MM.1S (cell line): ENCODE data around the gene NXN.
"Not testable (repeated sequence)": the region's sequence is repeated elsewhere in the genome, so short reads cannot be mapped to it uniquely, and the experiment has no call there.

Experiments
- DNase-seq: peaks from one replicate; pipeline ENCODE4 v3.0.0-alpha.2; 2015
- H2AFZ ChIP-seq: fragments of 300-600 bp; sonication (generic); 2 replicates; pipeline ENCODE4 v1.6.0; 2016; ENCODE audit warnings: antibody characterized with exemption, low read length
- H3F3A ChIP-seq: fragments of 300-600 bp; sonication (generic); 2 replicates; pipeline ENCODE4 v1.6.1; 2016; ENCODE audit warnings: mild to moderate bottlenecking, antibody characterized with exemption, low read length, moderate library complexity, mixed read lengths; ENCODE audit not compliant: insufficient read depth
- H3K27ac ChIP-seq: fragments of 300-600 bp; sonication (generic); 2 replicates; pipeline ENCODE4 v1.5.1; 2016; ENCODE audit warnings: mild to moderate bottlenecking, low read length
- H3K27me3 ChIP-seq: fragments of 300-600 bp; sonication (generic); replicated peaks from 2 replicates; pipeline ENCODE4 v1.6.0; 2016; ENCODE audit warnings: low read length; ENCODE audit not compliant: insufficient read depth
- H3K36me3 ChIP-seq: fragments of 300-600 bp; sonication (generic); replicated peaks from 2 replicates; pipeline ENCODE4 v1.6.1; 2016; ENCODE audit warnings: mild to moderate bottlenecking, low read length, mixed read lengths; ENCODE audit not compliant: insufficient read depth
- H3K4me1 ChIP-seq: fragments of 300-600 bp; sonication (generic); 2 replicates; pipeline ENCODE4 v1.6.1; 2016; ENCODE audit warnings: low read length, mixed read lengths
- H3K4me2 ChIP-seq: fragments of 300-600 bp; sonication (generic); 2 replicates; pipeline ENCODE4 v1.6.0; 2016; ENCODE audit warnings: low read depth, low read length
- H3K4me3 ChIP-seq: fragments of 300-600 bp; sonication (generic); 2 replicates; pipeline ENCODE4 v1.5.1; 2016; ENCODE audit warnings: low read length, mixed read lengths
- H3K79me2 ChIP-seq: fragments of 300-600 bp; sonication (generic); 2 replicates; pipeline ENCODE4 v1.6.1; 2016; ENCODE audit warnings: mixed run types, low read length, mixed read lengths
- H3K9ac ChIP-seq: fragments of 300-600 bp; sonication (generic); 2 replicates; pipeline ENCODE4 v1.6.1; 2016; ENCODE audit warnings: low read length, mixed read lengths
- H3K9me2 ChIP-seq: fragments of 300-600 bp; sonication (generic); replicated peaks from 2 replicates; pipeline ENCODE4 v1.6.1; 2016; ENCODE audit warnings: mild to moderate bottlenecking, low read length, mixed read lengths; ENCODE audit not compliant: insufficient read depth
- H3K9me3 ChIP-seq: fragments of 300-600 bp; sonication (generic); replicated peaks from 2 replicates; pipeline ENCODE4 v1.6.1; 2016; ENCODE audit warnings: mild to moderate bottlenecking, low read length, mixed read lengths; ENCODE audit not compliant: insufficient read depth
- H4K20me1 ChIP-seq: fragments of 300-600 bp; sonication (generic); 2 replicates; pipeline ENCODE4 v1.6.1; 2016; ENCODE audit warnings: mild to moderate bottlenecking, low read length, moderate library complexity, mixed read lengths; ENCODE audit not compliant: insufficient read depth
- CTCF ChIP-seq: fragments of 300-600 bp; sonication (generic); IDR thresholded peaks from 2 replicates; pipeline ENCODE4 v1.5.1; 2016; ENCODE audit warnings: antibody characterized with exemption, low read length, mixed read lengths
- EZH2 ChIP-seq: fragments of 300-600 bp; sonication (generic); optimal IDR thresholded peaks from 2 replicates; pipeline ENCODE3; 2017; ENCODE audit warnings: low read depth, mild to moderate bottlenecking, antibody characterized with exemption, low read length, mixed read lengths
- EZH2phosphoT487 ChIP-seq: fragments of 300-600 bp; sonication (generic); IDR thresholded peaks from 2 replicates; pipeline ENCODE4 v1.6.1; 2018; ENCODE audit warnings: antibody characterized with exemption, low read length

The NXN gene

GRCh38 chr17:791829-792228, 187.7 kb downstream of the NXN start:
- Histone ChIP-seq H2AFZ (no peak overlapping the region), H3K9ac (no peak overlapping the region), H3K4me1 (no peaks in the 10 kb centered on the region), H4K20me1 (no peaks in the 10 kb centered on the region), H3K4me3 (no peak overlapping the region), H3K27me3 (0 out of 2 replicates have a peak, but pooled peaks cover under 1% of the 10 kb centered on the region), H3K36me3 (peaks cover 13% of the 10 kb centered on the region; the same call in 1 of the 2 replicates), H3K4me2 (no peak overlapping the region), H3K9me3 (no peaks in the 10 kb centered on the region), H3K79me2 (no peaks in the 10 kb centered on the region), H3F3A (no peaks in the 10 kb centered on the region), H3K9me2 (no peaks in the 10 kb centered on the region), H3K27ac (no peak overlapping the region)
- DNase-seq: no peak
- TF ChIP-seq EZH2 (no peak), EZH2phosphoT487 (no peak), CTCF (no peak)

GRCh38 chr17:790874-791247, 188.7 kb downstream of the NXN start:
- not testable (repeated sequence) for DNase-seq, H2AFZ ChIP-seq, H3K27me3 ChIP-seq, H4K20me1 ChIP-seq, H3F3A ChIP-seq, H3K4me3 ChIP-seq, H3K27ac ChIP-seq, H3K79me2 ChIP-seq, H3K9me2 ChIP-seq, H3K9me3 ChIP-seq, H3K4me2 ChIP-seq, H3K9ac ChIP-seq, H3K4me1 ChIP-seq
- peaks cover 13% of the 10 kb centered on the region; the same call in 1 of the 2 replicates for H3K36me3 ChIP-seq

GRCh38 chr17:789931-790873, 189.4 kb downstream of the NXN start:
- not testable (repeated sequence) for H3K79me2 ChIP-seq, H3K4me2 ChIP-seq, H3K27ac ChIP-seq, H3K4me3 ChIP-seq, H3F3A ChIP-seq, H3K4me1 ChIP-seq, H3K9me3 ChIP-seq, H3K9me2 ChIP-seq, H2AFZ ChIP-seq, H3K9ac ChIP-seq, H3K27me3 ChIP-seq, H4K20me1 ChIP-seq, DNase-seq
- peaks cover 13% of the 10 kb centered on the region; the same call in 1 of the 2 replicates for H3K36me3 ChIP-seq

- no peaks in the 10 kb centered on the region for H3F3A ChIP-seq
- H3K27me3 ChIP-seq: no peaks in the 10 kb centered on the region
- TF ChIP-seq CTCF: no peak
- TF ChIP-seq EZH2phosphoT487: no peak
- TF ChIP-seq EZH2: no peak
- H3K9me2 ChIP-seq: no peaks in the 10 kb centered on the region
- H3K36me3 ChIP-seq: peaks cover 13% of the 10 kb centered on the region; the same call in 1 of the 2 replicates
- H3K9ac ChIP-seq: no peak overlapping the region
- no peak overlapping the region for H2AFZ ChIP-seq
- no peak overlapping the region for H3K4me3 ChIP-seq
- H3K4me1 ChIP-seq: no peaks in the 10 kb centered on the region
- no peak for DNase-seq
- H3K4me2 ChIP-seq: no peak overlapping the region
- H4K20me1 ChIP-seq: no peaks in the 10 kb centered on the region
- H3K9me3 ChIP-seq: no peaks in the 10 kb centered on the region
- no peak overlapping the region for H3K27ac ChIP-seq
- H3K79me2 ChIP-seq: peaks cover 5% of the 10 kb centered on the region
Observed at GRCh38 chr17:789160-789840, 190.3 kb downstream of the NXN start.
